HCT116 (cell line): Measurements from ENCODE around the gene THAP3. TPM values are rescaled to one million over a fixed set of nuclear protein-coding genes. Genes with fewer than 3 reads are reported as not detected.
A peak's percentile ranks its signal among the peaks of the same experiment; 100 is the strongest.

Source experiments
- ATAC-seq: fragments of 200-7000 bp; cut with Tn5 transposase; 2 replicates; pipeline ENCODE4 v1.9.1; 2020; ENCODE audit warnings: mild to moderate bottlenecking, moderate library complexity
- BruUV-seq: library from RNA; stranded (reverse); fragments of 400-500 nt; replicated peaks from 2 replicates; lab custom pipeline; 2021; lab: Mats Ljungman, UMichigan
- CTCF ChIA-PET: fragments of 300-600 bp; sonication (Branson Sonifier 250); formaldehyde crosslinking; loops from one replicate; lab custom pipeline; 2021; ENCODE audit warnings: antibody characterized with exemption; lab: Charles Lee
- POLR2A ChIA-PET: fragments of 300-600, 350-600 bp; sonication (Branson Sonifier 250); formaldehyde crosslinking; loops from one replicate; lab custom pipeline; 2021; ENCODE audit warnings: antibody characterized with exemption; lab: Charles Lee
- RAD21 ChIA-PET, 2 experiments: fragments of 300-600 bp; sonication (Branson Sonifier 250); formaldehyde crosslinking; loops; one replicate each; lab custom pipeline; 2023; ENCODE audit warnings: low total read pairs in 2 of 2; ENCODE audit not compliant: uncharacterized antibody in 2 of 2, unreplicated experiment in 2 of 2, low non-redundant PET in 1 of 2; lab: Charles Lee
- DNase-seq: peaks from one replicate; pipeline ENCODE4 v3.0.0-alpha.2; 2010; ENCODE audit warnings: low read depth, low spot score
- H2AFZ ChIP-seq: fragments of 200-600 bp; shearing (Covaris generic), sonication (generic); 2 replicates; pipeline ENCODE4 v1.6.1; 2017; ENCODE audit warnings: low read depth, mixed run types, mixed read lengths, antibody characterized with exemption, low read length; ENCODE audit not compliant: poor library complexity, severe bottlenecking
- H3K27ac ChIP-seq: 2 replicates; pipeline ENCODE4 v1.5.1; 2012; ENCODE audit warnings: low read depth, low read length
- H3K27me3 ChIP-seq: fragments of 200-600 bp; sonication (generic); 2 replicates; pipeline ENCODE4 v1.6.1; 2016; ENCODE audit warnings: mixed run types, low read length, mixed read lengths; ENCODE audit not compliant: insufficient read depth
- H3K36me3 ChIP-seq, 2 experiments: fragments of 200-500 bp in 1 of 2; fragments of 200-600 bp in 1 of 2; sonication (Bioruptor generic) in 1 of 2; sonication (generic) in 1 of 2; 2 replicates each; pipeline versions ENCODE4 v1.5.1 to v1.6.1; 2014 to 2016; ENCODE audit warnings: low read length in 2 of 2, inconsistent platforms in 1 of 2, mixed read lengths in 1 of 2, mixed run types in 1 of 2; ENCODE audit not compliant: insufficient read depth in 2 of 2, control insufficient read depth in 1 of 2
- H3K4me1 ChIP-seq, 2 experiments: fragments of 200-600 bp in 1 of 2; sonication (generic) in 1 of 2; 2 replicates each; pipeline versions ENCODE4 v1.5.1 to v1.6.1; 2012 to 2017; ENCODE audit warnings: low read length in 2 of 2, inconsistent platforms in 1 of 2, mild to moderate bottlenecking in 1 of 2, mixed read lengths in 1 of 2, mixed run types in 1 of 2, moderate library complexity in 1 of 2; ENCODE audit not compliant: insufficient read depth in 2 of 2, control insufficient read depth in 1 of 2
- H3K4me2 ChIP-seq: fragments of 200-600 bp; sonication (generic); 2 replicates; pipeline ENCODE4 v1.6.1; 2017; ENCODE audit warnings: mixed run types, low read length, mixed read lengths
- H3K4me3 ChIP-seq, 2 experiments: fragments of 200-600 bp in 1 of 2; sonication (generic) in 1 of 2; replicated peaks in 1 of 2; 2 replicates each; pipeline ENCODE4 v1.5.1; 2011 to 2016; ENCODE audit warnings: low read length in 2 of 2, control low read depth in 1 of 2, low read depth in 1 of 2, mild to moderate bottlenecking in 1 of 2, mixed read lengths in 1 of 2, mixed run types in 1 of 2
- H3K79me2 ChIP-seq: fragments of 200-600 bp; sonication (generic); 2 replicates; pipeline ENCODE4 v1.6.1; 2017; ENCODE audit warnings: mild to moderate bottlenecking, mixed run types, low read length, moderate library complexity, mixed read lengths; ENCODE audit not compliant: insufficient read depth
- H3K9ac ChIP-seq: fragments of 200-600 bp; sonication (generic); 2 replicates; pipeline ENCODE4 v1.6.1; 2016; ENCODE audit warnings: low read length, mixed read lengths
- H3K9me2 ChIP-seq: fragments of 200-600 bp; sonication (generic), shearing (Covaris generic); 2 replicates; pipeline ENCODE4 v1.6.1; 2017; ENCODE audit warnings: mixed run types, mild to moderate bottlenecking, moderate library complexity; ENCODE audit not compliant: insufficient read depth
- H3K9me3 ChIP-seq, 2 experiments: fragments of 200-500 bp in 1 of 2; fragments of 200-600 bp in 1 of 2; sonication (Bioruptor generic) in 1 of 2; sonication (generic) in 1 of 2; 2 replicates each; pipeline ENCODE4 v1.6.1; 2014 to 2017; ENCODE audit warnings: low read length in 2 of 2, mixed read lengths in 2 of 2, inconsistent platforms in 1 of 2, low read depth in 1 of 2, mild to moderate bottlenecking in 1 of 2, mixed run types in 1 of 2, moderate library complexity in 1 of 2; ENCODE audit not compliant: control insufficient read depth in 1 of 2, insufficient read depth in 1 of 2
- H4K20me1 ChIP-seq: fragments of 200-600 bp; sonication (generic), shearing (Covaris generic); 2 replicates; pipeline ENCODE4 v1.6.1; 2017; ENCODE audit warnings: mixed run types, mild to moderate bottlenecking, moderate library complexity; ENCODE audit not compliant: insufficient read depth
- CBX3 ChIP-seq: IDR thresholded peaks from 2 replicates; pipeline ENCODE4 v1.6.1; 2012; ENCODE audit warnings: low read depth
- CEBPB ChIP-seq: IDR thresholded peaks from 2 replicates; pipeline ENCODE4 v1.6.1; 2012; ENCODE audit warnings: low read depth
- EGR1 ChIP-seq: IDR thresholded peaks from 2 replicates; pipeline ENCODE4 v1.6.1; 2012; ENCODE audit warnings: low read depth
- ELF1 ChIP-seq: IDR thresholded peaks from 2 replicates; pipeline ENCODE4 v1.6.1; 2012; ENCODE audit warnings: low read depth, borderline replicate concordance
- FOSL1 ChIP-seq: IDR thresholded peaks from 2 replicates; pipeline ENCODE4 v1.6.1; 2012; ENCODE audit warnings: low read depth
- RAD21 ChIP-seq: IDR thresholded peaks from 2 replicates; pipeline ENCODE4 v1.6.1; 2012; ENCODE audit warnings: low read depth, mild to moderate bottlenecking
- REST ChIP-seq: IDR thresholded peaks from 2 replicates; pipeline ENCODE4 v1.6.1; 2012; ENCODE audit warnings: low read depth
- SIN3A ChIP-seq: IDR thresholded peaks from 2 replicates; pipeline ENCODE4 v1.6.1; 2012; ENCODE audit warnings: low read depth
- intact Hi-C: fragments of 100-400 bp; cut with micrococcal nuclease; formaldehyde crosslinking; loops from 2 replicates; pipeline ENCODE4 v1.10.0; 2022
- total RNA-seq: library from RNA; stranded (reverse); gene quantifications from one replicate; pipeline ENCODE4 v1.2.1, GENCODE V29; 2021; ENCODE audit not compliant: unreplicated experiment
- TF ChIP-seq, protein P1 (sequence below), 3 experiments: fragments of 200-600 bp in 1 of 3; sonication (generic) in 1 of 3; IDR thresholded peaks in 2 of 3; conservative IDR thresholded peaks in 1 of 3; 2 replicates each; pipeline ENCODE4 v1.5.1; 2012 to 2017; ENCODE audit warnings: low read depth in 2 of 3, low read length in 2 of 3, antibody characterized with exemption in 1 of 3, borderline replicate concordance in 1 of 3, control low read depth in 1 of 3, mild to moderate bottlenecking in 1 of 3, mixed read lengths in 1 of 3, mixed run types in 1 of 3, moderate library complexity in 1 of 3; ENCODE audit not compliant: insufficient read depth in 1 of 3
- TF ChIP-seq, protein P2 (sequence below): IDR thresholded peaks from 2 replicates; pipeline ENCODE4 v1.6.1; 2012

THAP3 gene
- total RNA-seq, 1 experiment from 2014 or later = 23.1 TPM

DNA sequence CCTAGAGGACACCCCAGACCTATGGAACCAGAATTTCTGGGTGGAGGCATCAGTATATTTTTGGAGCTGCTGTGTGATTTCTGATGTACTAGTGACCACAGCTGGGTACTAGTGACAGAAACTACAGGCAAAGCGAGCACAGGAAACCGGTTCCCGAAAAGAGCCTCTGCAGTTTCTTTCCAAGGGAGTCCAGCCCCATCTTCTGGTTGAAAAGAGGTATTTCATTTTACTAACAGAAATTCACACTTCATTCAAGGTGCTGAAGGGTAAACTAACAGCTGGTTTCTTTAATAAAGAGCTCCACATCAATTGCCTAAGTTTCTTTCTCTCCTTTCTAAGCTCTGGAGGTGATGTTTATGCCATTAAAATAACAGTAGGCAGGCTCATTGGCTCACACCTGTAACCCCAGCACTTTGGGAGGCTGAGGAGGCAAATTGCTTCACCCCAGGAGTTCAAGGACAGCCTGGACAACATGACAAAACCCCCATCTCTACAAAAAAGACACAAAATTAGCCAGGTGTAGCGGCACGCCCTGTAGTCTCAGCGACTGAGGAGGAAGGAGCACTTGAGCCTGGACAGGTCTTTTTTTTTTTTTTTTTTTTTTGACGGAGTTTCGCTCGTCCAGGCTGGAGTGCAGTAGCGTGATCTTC is 22.0 kb downstream of the THAP3 start:
- ChIA-PET RAD21 (no interaction called here), POLR2A (no interaction called here), CTCF (interaction anchor here (0.8 to 2.6 kb wide), 6 partner anchors 9 to 561 kb away, joined by 3 to 7 read pairs (median 5); partner anchors contain the start of gene KLHL21)
- no peak overlapping the region for H3K4me3 ChIP-seq
- no peak overlapping the region for H3K4me2 ChIP-seq
- intact Hi-C loops = loop anchor here (1.0 to 2.0 kb wide), 2 partner anchors 92 to 156 kb away; partner anchors contain the start of genes NOL9 and PLEKHG5
- H3K36me3 ChIP-seq = peaks cover 7 to 23% of the 10 kb centered on the region in 2 experiments; a peak in 3 of 4 replicates
- H3K4me1 ChIP-seq = no peaks in the 10 kb centered on the region
- peak; percentile 71 for ATAC-seq
- no peak overlapping the region for H3K27ac ChIP-seq
- no peak overlapping the region for H3K9ac ChIP-seq
- no peaks in the 10 kb centered on the region for H3K27me3 ChIP-seq
- no peaks in the 10 kb centered on the region for H3K9me3 ChIP-seq
- peak; percentile 19 for DNase-seq
- H2AFZ ChIP-seq = no peak overlapping the region
- no peaks in the 10 kb centered on the region for H3K9me2 ChIP-seq
- TF ChIP-seq RAD21 (peak; percentile 80), CBX3 (no peak)
- TF ChIP-seq, protein P1, sequence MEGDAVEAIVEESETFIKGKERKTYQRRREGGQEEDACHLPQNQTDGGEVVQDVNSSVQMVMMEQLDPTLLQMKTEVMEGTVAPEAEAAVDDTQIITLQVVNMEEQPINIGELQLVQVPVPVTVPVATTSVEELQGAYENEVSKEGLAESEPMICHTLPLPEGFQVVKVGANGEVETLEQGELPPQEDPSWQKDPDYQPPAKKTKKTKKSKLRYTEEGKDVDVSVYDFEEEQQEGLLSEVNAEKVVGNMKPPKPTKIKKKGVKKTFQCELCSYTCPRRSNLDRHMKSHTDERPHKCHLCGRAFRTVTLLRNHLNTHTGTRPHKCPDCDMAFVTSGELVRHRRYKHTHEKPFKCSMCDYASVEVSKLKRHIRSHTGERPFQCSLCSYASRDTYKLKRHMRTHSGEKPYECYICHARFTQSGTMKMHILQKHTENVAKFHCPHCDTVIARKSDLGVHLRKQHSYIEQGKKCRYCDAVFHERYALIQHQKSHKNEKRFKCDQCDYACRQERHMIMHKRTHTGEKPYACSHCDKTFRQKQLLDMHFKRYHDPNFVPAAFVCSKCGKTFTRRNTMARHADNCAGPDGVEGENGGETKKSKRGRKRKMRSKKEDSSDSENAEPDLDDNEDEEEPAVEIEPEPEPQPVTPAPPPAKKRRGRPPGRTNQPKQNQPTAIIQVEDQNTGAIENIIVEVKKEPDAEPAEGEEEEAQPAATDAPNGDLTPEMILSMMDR (IDR thresholded peaks at IDR 0.05 in 2 of 3, conservative IDR thresholded peaks at IDR 0.05 in 1 of 3; ENCODE audit: borderline replicate concordance in 1 of 3, insufficient read depth in 1 of 3, low read depth in 2 of 3, low read length in 2 of 3) = peak; percentile 54 to 60 (median 56); a peak in 4 of 6 replicates
- H3K79me2 ChIP-seq = no peaks in the 10 kb centered on the region
- BruUV-seq = no TSS peak
- no peaks in the 10 kb centered on the region for H4K20me1 ChIP-seq

DNA sequence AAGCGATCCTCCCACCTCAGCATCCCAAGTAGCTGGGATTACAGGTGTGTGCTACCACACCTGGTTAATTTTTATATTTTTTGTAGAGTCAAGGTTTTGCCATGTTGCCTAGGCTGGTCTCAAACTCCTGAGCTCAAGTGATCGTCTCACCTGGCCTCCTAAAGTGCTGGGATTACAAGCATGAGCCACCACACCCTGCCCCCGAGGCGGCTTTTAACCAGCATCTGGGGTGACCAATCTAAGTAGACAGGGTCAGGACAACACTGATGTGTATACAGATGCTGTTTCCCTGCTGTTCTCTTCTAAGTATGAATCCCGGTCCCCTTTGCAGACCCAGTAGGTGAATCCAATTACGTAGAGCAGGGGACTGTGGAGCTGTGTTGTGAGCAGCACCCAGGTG is 23.9 kb downstream of the THAP3 start:
- ChIA-PET POLR2A (no interaction called here), RAD21 (no interaction called here), CTCF (no interaction called here)
- Histone ChIP-seq H3K4me3 (no peak overlapping the region), H3K9me3 (no peaks in the 10 kb centered on the region), H3K9me2 (no peaks in the 10 kb centered on the region), H3K36me3 (peaks cover 10 to 40% of the 10 kb centered on the region in 2 experiments), H3K27me3 (no peaks in the 10 kb centered on the region), H3K27ac (no peak overlapping the region), H4K20me1 (no peaks in the 10 kb centered on the region), H3K4me2 (no peak overlapping the region), H3K9ac (no peak overlapping the region), H3K4me1 (no peaks in the 10 kb centered on the region), H3K79me2 (no peaks in the 10 kb centered on the region), H2AFZ (no peak overlapping the region)
- intact Hi-C loops = no loop called here
- no TSS peak for BruUV-seq
- DNase-seq = no peak
- no peak for ATAC-seq
- TF ChIP-seq CEBPB (no peak), SIN3A (no peak), EGR1 (no peak), REST (no peak), FOSL1 (no peak), CBX3 (no peak), ELF1 (no peak)
- TF ChIP-seq, protein P2, sequence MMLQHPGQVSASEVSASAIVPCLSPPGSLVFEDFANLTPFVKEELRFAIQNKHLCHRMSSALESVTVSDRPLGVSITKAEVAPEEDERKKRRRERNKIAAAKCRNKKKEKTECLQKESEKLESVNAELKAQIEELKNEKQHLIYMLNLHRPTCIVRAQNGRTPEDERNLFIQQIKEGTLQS = no peak
- TF ChIP-seq, protein P1 (IDR thresholded peaks at IDR 0.05 in 2 of 3, conservative IDR thresholded peaks at IDR 0.05 in 1 of 3; ENCODE audit: borderline replicate concordance in 1 of 3, insufficient read depth in 1 of 3, low read depth in 2 of 3, low read length in 2 of 3) = no peak
